ENCODE data around the gene NPAS1. TPM values are rescaled to one million over a fixed set of nuclear protein-coding genes. Genes with fewer than 3 reads are reported as not detected.

NPAS1 gene
- total and polyA plus RNA-seq, 2 experiments from 2014 or later = 2.9 to 8.4 TPM

DNA sequence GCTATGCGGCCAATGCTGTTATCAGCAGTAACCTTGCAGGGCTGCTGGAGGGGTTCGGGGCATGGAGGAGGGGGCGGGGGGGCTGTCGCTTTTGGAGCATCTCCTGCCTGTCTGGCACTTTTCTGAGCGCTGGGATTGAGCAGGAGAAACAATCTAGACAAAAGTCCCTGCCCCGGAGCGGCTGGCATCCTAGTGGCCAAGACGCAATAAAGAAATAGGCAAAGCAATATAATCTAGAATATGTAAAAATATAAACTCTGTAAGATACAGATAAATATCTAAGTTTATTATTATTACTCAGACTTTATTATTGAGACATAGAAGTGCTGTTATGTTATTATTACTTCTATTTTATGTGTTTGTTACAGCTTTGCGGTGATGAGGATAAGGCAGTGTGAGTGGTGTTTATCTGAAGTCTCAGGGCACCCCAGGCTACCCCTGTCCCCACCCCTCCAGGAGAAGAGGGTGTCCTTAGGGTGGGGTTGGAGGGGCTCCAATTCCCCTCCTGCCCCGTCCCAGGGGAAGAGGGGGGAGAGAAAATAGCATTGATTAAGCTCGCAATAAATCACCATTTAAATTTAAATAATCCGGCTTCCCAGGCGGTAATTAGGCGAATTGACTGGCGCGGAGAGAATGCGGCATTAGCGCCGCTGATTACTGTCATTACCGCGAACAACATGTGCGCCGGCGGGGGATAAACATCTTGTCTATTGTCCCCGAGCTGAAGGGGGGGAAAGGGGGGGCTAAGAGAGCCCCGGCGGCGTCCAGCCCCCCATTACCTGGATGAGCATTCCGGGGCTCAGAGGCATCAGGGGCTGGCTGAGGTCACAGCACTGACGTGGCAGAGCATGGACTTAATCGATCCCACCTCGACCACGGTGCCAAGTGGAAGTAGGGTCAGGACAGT lies 3.2 kb downstream of the NPAS1 start:
- Histone ChIP-seq H3K27me3 (peaks cover 80% of the 10 kb centered on the region), H3K36me3 (no peaks in the 10 kb centered on the region), H3K4me3 (no peak overlapping the region), H3K27ac (no peak overlapping the region), H3K9me3 (ENCODE audit: low read depth) (no peaks in the 10 kb centered on the region), H3K4me1 (ENCODE audit: low read depth) (peaks cover 9% of the 10 kb centered on the region)
- no peak for DNase-seq (ENCODE audit: low read depth in 1 of 2, low spot score in 1 of 2)
- TF ChIP-seq, protein P1, sequence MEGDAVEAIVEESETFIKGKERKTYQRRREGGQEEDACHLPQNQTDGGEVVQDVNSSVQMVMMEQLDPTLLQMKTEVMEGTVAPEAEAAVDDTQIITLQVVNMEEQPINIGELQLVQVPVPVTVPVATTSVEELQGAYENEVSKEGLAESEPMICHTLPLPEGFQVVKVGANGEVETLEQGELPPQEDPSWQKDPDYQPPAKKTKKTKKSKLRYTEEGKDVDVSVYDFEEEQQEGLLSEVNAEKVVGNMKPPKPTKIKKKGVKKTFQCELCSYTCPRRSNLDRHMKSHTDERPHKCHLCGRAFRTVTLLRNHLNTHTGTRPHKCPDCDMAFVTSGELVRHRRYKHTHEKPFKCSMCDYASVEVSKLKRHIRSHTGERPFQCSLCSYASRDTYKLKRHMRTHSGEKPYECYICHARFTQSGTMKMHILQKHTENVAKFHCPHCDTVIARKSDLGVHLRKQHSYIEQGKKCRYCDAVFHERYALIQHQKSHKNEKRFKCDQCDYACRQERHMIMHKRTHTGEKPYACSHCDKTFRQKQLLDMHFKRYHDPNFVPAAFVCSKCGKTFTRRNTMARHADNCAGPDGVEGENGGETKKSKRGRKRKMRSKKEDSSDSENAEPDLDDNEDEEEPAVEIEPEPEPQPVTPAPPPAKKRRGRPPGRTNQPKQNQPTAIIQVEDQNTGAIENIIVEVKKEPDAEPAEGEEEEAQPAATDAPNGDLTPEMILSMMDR (IDR thresholded peaks at IDR 0.05; ENCODE audit: low read depth, low read length) = no peak

DNA sequence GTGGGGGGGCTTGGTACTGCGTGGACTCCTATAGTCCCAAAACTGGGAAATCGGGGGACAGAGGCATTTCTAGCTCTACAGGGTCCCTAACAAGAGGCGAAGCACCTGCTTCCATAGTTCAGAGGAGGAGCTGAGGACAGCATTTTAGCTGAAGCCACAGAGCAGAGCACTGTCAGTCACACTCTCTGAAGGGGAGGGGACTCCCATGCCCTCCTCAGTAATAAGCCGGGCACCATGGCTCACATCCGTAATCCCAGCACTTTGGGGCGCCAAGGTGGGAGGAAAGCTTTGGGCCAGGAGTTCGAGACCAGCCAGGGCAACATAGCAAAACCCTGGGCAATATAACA lies 3.8 kb downstream of the NPAS1 start:
- Histone ChIP-seq H3K9me3 (ENCODE audit: low read depth) (no peaks in the 10 kb centered on the region), H3K27ac (no peak overlapping the region), H3K4me3 (no peak overlapping the region), H3K4me1 (ENCODE audit: low read depth) (peaks cover 9% of the 10 kb centered on the region), H3K36me3 (no peaks in the 10 kb centered on the region), H3K27me3 (peaks cover 80% of the 10 kb centered on the region)
- TF ChIP-seq, protein P1 (IDR thresholded peaks at IDR 0.05; ENCODE audit: low read depth, low read length) = no peak
- DNase-seq (ENCODE audit: low read depth in 1 of 2, low spot score in 1 of 2) = no peak

DNA sequence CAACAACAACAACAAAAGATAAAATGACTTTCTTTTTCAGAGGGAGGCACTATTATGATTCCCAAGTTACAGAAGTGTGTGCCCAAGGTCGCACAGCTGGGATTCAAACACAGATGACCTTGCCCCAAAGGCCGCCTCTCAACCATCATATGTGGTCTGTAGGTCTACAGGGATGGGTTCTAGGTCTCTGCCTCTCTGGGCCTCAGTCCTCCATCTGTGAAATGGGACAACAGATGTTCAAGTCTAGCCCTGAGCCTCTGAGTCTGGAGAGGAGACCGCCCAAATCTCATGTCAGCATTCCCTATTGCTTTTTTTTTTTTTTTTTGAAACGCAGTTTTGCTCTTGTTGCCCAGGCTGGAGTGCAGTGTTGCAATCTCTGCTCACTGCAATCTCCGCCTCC lies 4.9 kb downstream of the NPAS1 start:
- Histone ChIP-seq H3K4me1 (ENCODE audit: low read depth) (peaks cover 9% of the 10 kb centered on the region), H3K4me3 (no peak overlapping the region), H3K27me3 (peaks cover 71% of the 10 kb centered on the region), H3K9me3 (ENCODE audit: low read depth) (no peaks in the 10 kb centered on the region), H3K27ac (no peak overlapping the region), H3K36me3 (no peaks in the 10 kb centered on the region)
- TF ChIP-seq, protein P1 (IDR thresholded peaks at IDR 0.05; ENCODE audit: low read depth, low read length) = no peak
- no peak for DNase-seq (ENCODE audit: low read depth in 1 of 2, low spot score in 1 of 2)

DNA sequence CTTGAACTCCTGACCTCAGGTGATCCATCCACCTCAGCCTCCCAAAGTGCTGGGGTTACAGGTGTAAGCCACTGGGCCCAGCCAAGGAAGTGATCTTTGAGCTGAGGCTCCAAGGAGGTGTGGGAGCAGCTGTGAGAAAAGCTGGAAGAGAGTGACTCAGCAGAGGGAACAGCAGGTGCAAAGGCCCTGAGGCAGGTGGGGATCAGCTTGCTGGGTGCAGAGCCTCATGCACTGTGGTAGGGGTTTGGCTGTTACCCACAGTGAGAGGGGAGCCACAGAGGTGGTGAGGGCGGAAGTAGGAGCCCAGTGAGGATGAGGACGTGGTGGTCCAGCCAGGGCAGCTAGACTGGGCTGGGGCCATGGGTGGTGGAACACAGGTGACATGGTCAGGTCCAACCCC lies 6.5 kb downstream of the NPAS1 start:
- DNase-seq (ENCODE audit: low read depth in 1 of 2, low spot score in 1 of 2) = no peak
- Histone ChIP-seq H3K27me3 (peaks cover 54% of the 10 kb centered on the region), H3K9me3 (ENCODE audit: low read depth) (no peaks in the 10 kb centered on the region), H3K27ac (no peak overlapping the region), H3K4me1 (ENCODE audit: low read depth) (peaks cover 3% of the 10 kb centered on the region), H3K4me3 (no peak overlapping the region), H3K36me3 (no peaks in the 10 kb centered on the region)
- TF ChIP-seq, protein P1 (IDR thresholded peaks at IDR 0.05; ENCODE audit: low read depth, low read length) = no peak

DNA sequence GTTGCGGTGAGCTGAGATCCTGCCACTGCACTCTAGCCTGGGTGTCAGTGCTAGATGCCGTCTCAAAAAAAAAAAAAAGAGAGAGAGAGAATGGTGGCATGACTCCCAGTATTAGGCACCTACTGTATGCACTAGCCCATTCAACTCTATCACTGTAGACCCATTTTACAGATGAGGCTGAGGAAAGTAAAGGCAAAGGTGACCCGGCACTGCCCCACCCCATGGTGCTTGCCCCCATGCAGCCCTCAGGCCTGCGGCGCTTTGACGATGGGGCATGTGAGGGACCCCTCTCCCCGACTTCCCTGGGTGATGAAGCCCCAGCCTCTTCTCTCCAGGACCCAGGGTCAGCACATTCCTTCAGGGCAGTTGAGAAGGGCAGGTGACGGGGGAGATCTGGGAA lies 7.3 kb downstream of the NPAS1 start:
- H3K9me3 ChIP-seq (ENCODE audit: low read depth) = no peaks in the 10 kb centered on the region
- peaks cover 47% of the 10 kb centered on the region for H3K27me3 ChIP-seq
- no peak for DNase-seq (ENCODE audit: low read depth in 1 of 2, low spot score in 1 of 2)
- no peak overlapping the region for H3K27ac ChIP-seq
- no peak overlapping the region for H3K4me3 ChIP-seq
- TF ChIP-seq, protein P1 (IDR thresholded peaks at IDR 0.05; ENCODE audit: low read depth, low read length) = no peak
- no peaks in the 10 kb centered on the region for H3K36me3 ChIP-seq
- peaks cover 3% of the 10 kb centered on the region for H3K4me1 ChIP-seq (ENCODE audit: low read depth)
